Measurements from ENCODE around the gene HNF4A. TPM values are rescaled to one million over a fixed set of nuclear protein-coding genes. Genes with fewer than 3 reads are reported as not detected.
"Not testable (repeated sequence)": the region's sequence is repeated elsewhere in the genome, so short reads cannot be mapped to it uniquely, and the experiment has no call there.

The HNF4A gene
- total RNA-seq, 2 donors from 2014 or later: 0.78 TPM; not detected in 1

DNA sequence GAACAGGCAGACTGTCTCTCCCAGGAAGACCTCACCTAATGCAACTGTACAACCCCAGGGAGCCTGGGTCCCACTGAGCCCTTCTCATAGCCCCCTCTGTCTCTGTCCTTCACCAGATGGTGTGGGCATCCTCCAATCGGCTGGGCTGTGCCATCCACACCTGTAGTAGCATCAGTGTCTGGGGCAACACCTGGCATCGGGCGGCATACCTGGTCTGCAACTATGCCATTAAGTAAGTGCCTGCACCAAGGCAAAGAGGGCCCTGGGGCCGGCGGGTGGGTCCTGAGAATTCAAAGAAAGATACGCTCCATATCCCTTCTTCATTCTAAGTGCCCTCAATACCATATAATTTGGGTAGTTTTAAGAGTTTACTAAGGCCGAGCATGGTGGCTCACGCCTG lies 10.4 kb upstream of the HNF4A start:
- Histone ChIP-seq H3K36me3 (no peaks in the 10 kb centered on the region), H3K27ac (no peak overlapping the region), H3K9me3 (no peaks in the 10 kb centered on the region), H3K27me3 (replicated peaks; ENCODE audit: insufficient read depth) (no peaks in the 10 kb centered on the region), H3K4me3 (no peak overlapping the region), H3K4me1 (ENCODE audit: control insufficient read depth in 1 of 2, low read depth in 2 of 2) (no peaks in the 10 kb centered on the region)
- no peak for ATAC-seq (ENCODE audit: insufficient number of reproducible peaks, low FRiP score, low read depth)
- DNase-seq (ENCODE audit: low spot score): no peak
- TF ChIP-seq, protein P1, sequence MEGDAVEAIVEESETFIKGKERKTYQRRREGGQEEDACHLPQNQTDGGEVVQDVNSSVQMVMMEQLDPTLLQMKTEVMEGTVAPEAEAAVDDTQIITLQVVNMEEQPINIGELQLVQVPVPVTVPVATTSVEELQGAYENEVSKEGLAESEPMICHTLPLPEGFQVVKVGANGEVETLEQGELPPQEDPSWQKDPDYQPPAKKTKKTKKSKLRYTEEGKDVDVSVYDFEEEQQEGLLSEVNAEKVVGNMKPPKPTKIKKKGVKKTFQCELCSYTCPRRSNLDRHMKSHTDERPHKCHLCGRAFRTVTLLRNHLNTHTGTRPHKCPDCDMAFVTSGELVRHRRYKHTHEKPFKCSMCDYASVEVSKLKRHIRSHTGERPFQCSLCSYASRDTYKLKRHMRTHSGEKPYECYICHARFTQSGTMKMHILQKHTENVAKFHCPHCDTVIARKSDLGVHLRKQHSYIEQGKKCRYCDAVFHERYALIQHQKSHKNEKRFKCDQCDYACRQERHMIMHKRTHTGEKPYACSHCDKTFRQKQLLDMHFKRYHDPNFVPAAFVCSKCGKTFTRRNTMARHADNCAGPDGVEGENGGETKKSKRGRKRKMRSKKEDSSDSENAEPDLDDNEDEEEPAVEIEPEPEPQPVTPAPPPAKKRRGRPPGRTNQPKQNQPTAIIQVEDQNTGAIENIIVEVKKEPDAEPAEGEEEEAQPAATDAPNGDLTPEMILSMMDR (IDR thresholded peaks at IDR 0.05): no peak

DNA sequence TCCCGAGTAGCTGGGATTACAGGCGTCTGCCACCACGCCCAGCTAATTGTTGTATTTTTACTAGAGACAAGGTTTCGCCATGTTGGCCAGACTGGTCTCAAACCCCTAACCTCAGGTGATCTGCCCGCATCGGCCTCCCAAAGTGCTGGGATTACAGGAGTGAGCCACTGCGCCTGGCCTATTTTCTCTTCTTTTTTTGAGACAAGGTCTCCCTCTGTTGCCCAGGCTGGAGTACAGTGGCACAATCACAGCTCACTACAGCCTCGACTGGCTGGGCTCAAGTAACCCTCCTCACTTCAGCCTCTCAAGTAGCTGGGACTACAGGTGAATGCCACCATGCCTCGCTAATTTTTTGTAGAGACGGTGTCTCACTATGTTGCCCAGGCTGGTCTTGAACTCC lies 9.6 kb upstream of the HNF4A start:
- ATAC-seq (ENCODE audit: insufficient number of reproducible peaks, low FRiP score, low read depth); H3K36me3 ChIP-seq; H3K27ac ChIP-seq; H3K4me3 ChIP-seq; H3K9me3 ChIP-seq; H3K27me3 ChIP-seq (replicated peaks; ENCODE audit: insufficient read depth); DNase-seq (ENCODE audit: low spot score); H3K4me1 ChIP-seq (ENCODE audit: control insufficient read depth in 1 of 2, low read depth in 2 of 2): not testable (repeated sequence)

- H3K4me1 ChIP-seq (ENCODE audit: control insufficient read depth in 1 of 2, low read depth in 2 of 2): no peaks in the 10 kb centered on the region
- H3K36me3 ChIP-seq: no peaks in the 10 kb centered on the region
- ATAC-seq (ENCODE audit: insufficient number of reproducible peaks, low FRiP score, low read depth): no peak
- no peaks in the 10 kb centered on the region for H3K9me3 ChIP-seq
- no peak for DNase-seq (ENCODE audit: low spot score)
- TF ChIP-seq, protein P1 (IDR thresholded peaks at IDR 0.05): no peak
- H3K4me3 ChIP-seq: no peak overlapping the region
- H3K27ac ChIP-seq: no peak overlapping the region
- no peaks in the 10 kb centered on the region for H3K27me3 ChIP-seq (replicated peaks; ENCODE audit: insufficient read depth)
Observed at GRCh38 chr20:44348168-44348659, 7.3 kb upstream of the HNF4A start.

GRCh38 chr20:44349349-44349748 lies 6.2 kb upstream of the HNF4A start:
- H3K27me3 ChIP-seq (replicated peaks; ENCODE audit: insufficient read depth): no peaks in the 10 kb centered on the region
- no peak for ATAC-seq (ENCODE audit: insufficient number of reproducible peaks, low FRiP score, low read depth)
- no peaks in the 10 kb centered on the region for H3K36me3 ChIP-seq
- H3K4me3 ChIP-seq: no peak overlapping the region
- no peaks in the 10 kb centered on the region for H3K4me1 ChIP-seq (ENCODE audit: control insufficient read depth in 1 of 2, low read depth in 2 of 2)
- H3K9me3 ChIP-seq: no peaks in the 10 kb centered on the region
- DNase-seq (ENCODE audit: low spot score): no peak
- TF ChIP-seq, protein P1 (IDR thresholded peaks at IDR 0.05): no peak
- no peak overlapping the region for H3K27ac ChIP-seq

DNA sequence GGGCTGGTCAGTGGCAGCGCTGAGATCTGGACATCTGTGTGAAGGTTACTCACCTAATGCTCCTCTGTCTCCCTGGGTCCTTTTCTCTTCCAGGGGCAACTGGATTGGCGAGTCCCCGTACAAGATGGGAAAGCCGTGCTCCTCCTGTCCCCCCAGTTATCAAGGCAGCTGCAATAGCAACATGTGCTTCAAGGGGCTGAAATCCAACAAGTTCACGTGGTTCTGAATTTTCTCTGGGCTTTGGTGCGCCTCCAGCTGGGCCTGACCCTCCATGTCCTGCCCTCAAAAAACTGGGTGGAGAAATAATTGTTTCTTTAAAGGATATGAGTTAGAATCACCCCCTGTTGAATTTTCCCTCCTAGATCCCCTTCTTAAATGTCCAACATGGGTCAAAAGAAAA lies 4.9 kb upstream of the HNF4A start:
- Histone ChIP-seq H3K4me1 (ENCODE audit: control insufficient read depth in 1 of 2, low read depth in 2 of 2) (no peaks in the 10 kb centered on the region), H3K36me3 (no peaks in the 10 kb centered on the region), H3K4me3 (no peak overlapping the region), H3K27me3 (replicated peaks; ENCODE audit: insufficient read depth) (no peaks in the 10 kb centered on the region), H3K27ac (no peak overlapping the region), H3K9me3 (no peaks in the 10 kb centered on the region)
- no peak for ATAC-seq (ENCODE audit: insufficient number of reproducible peaks, low FRiP score, low read depth)
- no peak for DNase-seq (ENCODE audit: low spot score)
- TF ChIP-seq, protein P1 (IDR thresholded peaks at IDR 0.05): no peak

- ATAC-seq (ENCODE audit: insufficient number of reproducible peaks, low FRiP score, low read depth): no peak
- H3K27ac ChIP-seq: no peak overlapping the region
Observed at GRCh38 chr20:44354979-44355497, 461 bp upstream of the HNF4A start.

More at GRCh38 chr20:44354979-44355497, 461 bp upstream of the HNF4A start:
- H3K9me3 ChIP-seq: no peaks in the 10 kb centered on the region
- DNase-seq (ENCODE audit: low spot score): no peak
- TF ChIP-seq, protein P1 (IDR thresholded peaks at IDR 0.05): no peak
- no peaks in the 10 kb centered on the region for H3K36me3 ChIP-seq
- H3K4me3 ChIP-seq: no peak overlapping the region
- no peaks in the 10 kb centered on the region for H3K27me3 ChIP-seq (replicated peaks; ENCODE audit: insufficient read depth)
- no peaks in the 10 kb centered on the region for H3K4me1 ChIP-seq (ENCODE audit: control insufficient read depth in 1 of 2, low read depth in 2 of 2)
